Measurements from ENCODE around the gene GK.

- no peak for TF ChIP-seq CTCF (IDR thresholded peaks at IDR 0.05)
- no peak for TF ChIP-seq POLR2AphosphoS5 (IDR thresholded peaks at IDR 0.05)
These were observed 40.9 kb downstream of the GK start for GRCh38 chrX:30693999-30694650.
